ENCODE measurements around the gene MARCO. TPM values are rescaled to one million over a fixed set of nuclear protein-coding genes. Genes with fewer than 3 reads are reported as not detected.

The MARCO gene
- total and polyA plus RNA-seq, 4 donors: 20.3 to 833 (median 163) TPM

DNA sequence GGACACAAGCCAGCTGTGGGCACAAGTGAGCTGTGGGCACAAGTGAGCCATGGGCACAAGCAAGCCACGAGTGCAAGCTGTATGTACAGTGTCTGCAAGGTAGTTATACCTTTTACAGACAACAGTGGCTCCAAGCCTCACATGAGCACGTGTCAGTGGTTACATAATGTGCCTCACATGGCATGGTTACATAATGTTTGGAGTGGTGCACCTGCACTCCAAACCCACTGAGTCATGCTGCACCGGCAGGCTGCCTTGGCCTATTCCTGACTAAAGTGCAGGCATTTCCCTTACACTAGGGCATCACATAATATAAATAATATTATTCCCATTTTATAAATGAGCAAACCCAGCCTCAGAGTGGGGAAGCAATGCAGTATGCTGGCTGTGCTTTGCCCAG lies 62.6 kb downstream of the MARCO start:
- Histone ChIP-seq H3K36me3 (ENCODE audit: control insufficient read depth in 4 of 4, insufficient read depth in 4 of 4, low read length in 4 of 4) (no peaks in the 10 kb centered on the region), H3K4me1 (ENCODE audit: control insufficient read depth in 5 of 5, insufficient read depth in 5 of 5, low read length in 5 of 5) (no peaks in the 10 kb centered on the region), H3K27ac (ENCODE audit: low read depth in 1 of 2, low read length in 1 of 2) (no peak overlapping the region), H3K9ac (ENCODE audit: insufficient read depth in 1 of 2, low read length in 2 of 2) (no peak overlapping the region), H3K4me3 (no peak overlapping the region), H3K9me3 (ENCODE audit: control insufficient read depth in 4 of 4, insufficient read depth in 3 of 4, low read length in 3 of 4) (peaks cover 0 to 11% (median 0%) of the 10 kb centered on the region in 4 donors), H3K27me3 (ENCODE audit: control insufficient read depth in 3 of 3, insufficient read depth in 3 of 3, low read length in 2 of 3) (no peaks in the 10 kb centered on the region)
- TF ChIP-seq, protein P1, sequence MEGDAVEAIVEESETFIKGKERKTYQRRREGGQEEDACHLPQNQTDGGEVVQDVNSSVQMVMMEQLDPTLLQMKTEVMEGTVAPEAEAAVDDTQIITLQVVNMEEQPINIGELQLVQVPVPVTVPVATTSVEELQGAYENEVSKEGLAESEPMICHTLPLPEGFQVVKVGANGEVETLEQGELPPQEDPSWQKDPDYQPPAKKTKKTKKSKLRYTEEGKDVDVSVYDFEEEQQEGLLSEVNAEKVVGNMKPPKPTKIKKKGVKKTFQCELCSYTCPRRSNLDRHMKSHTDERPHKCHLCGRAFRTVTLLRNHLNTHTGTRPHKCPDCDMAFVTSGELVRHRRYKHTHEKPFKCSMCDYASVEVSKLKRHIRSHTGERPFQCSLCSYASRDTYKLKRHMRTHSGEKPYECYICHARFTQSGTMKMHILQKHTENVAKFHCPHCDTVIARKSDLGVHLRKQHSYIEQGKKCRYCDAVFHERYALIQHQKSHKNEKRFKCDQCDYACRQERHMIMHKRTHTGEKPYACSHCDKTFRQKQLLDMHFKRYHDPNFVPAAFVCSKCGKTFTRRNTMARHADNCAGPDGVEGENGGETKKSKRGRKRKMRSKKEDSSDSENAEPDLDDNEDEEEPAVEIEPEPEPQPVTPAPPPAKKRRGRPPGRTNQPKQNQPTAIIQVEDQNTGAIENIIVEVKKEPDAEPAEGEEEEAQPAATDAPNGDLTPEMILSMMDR (IDR thresholded peaks at IDR 0.05; ENCODE audit: control extremely low read depth, extremely low read depth): no peak
- WGBS, 2 donors: 46 to 51% methylated on average over 3 of the region's 3 CpGs
- no peak for DNase-seq
- ATAC-seq (ENCODE audit: insufficient read depth, low FRiP score): no peak

DNA sequence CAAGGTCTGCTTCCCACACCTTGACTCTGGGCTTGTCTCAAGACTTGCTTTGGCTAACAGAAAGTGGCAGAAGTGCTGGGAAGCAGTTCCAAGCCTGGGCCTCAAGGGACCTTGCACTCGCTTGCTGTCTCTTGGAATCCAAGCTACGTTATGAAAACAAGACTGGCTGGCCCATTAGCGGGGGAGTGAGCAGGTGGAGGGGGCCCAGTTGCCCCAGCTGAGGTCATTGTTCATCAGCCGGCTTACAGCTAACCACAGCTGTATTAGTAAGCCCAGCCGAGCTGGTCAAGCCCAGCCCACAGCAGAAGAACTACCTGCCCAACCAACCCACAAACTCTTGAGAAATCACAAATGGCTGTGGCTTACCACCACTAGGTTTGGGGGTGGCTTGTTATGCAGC lies 63.1 kb downstream of the MARCO start:
- Histone ChIP-seq H3K9ac (ENCODE audit: insufficient read depth in 1 of 2, low read length in 2 of 2) (no peak overlapping the region), H3K9me3 (ENCODE audit: control insufficient read depth in 4 of 4, insufficient read depth in 3 of 4, low read length in 3 of 4) (peaks cover 0 to 11% (median 0%) of the 10 kb centered on the region in 4 donors), H3K36me3 (ENCODE audit: control insufficient read depth in 4 of 4, insufficient read depth in 4 of 4, low read length in 4 of 4) (no peaks in the 10 kb centered on the region), H3K4me1 (ENCODE audit: control insufficient read depth in 5 of 5, insufficient read depth in 5 of 5, low read length in 5 of 5) (no peaks in the 10 kb centered on the region), H3K4me3 (no peak overlapping the region), H3K27me3 (ENCODE audit: control insufficient read depth in 3 of 3, insufficient read depth in 3 of 3, low read length in 2 of 3) (peaks cover 0 to 1% (median 0%) of the 10 kb centered on the region in 3 donors), H3K27ac (ENCODE audit: low read depth in 1 of 2, low read length in 1 of 2) (no peak overlapping the region)
- WGBS, 2 donors: 59 to 64% methylated on average over 5 of the region's 5 CpGs
- ATAC-seq (ENCODE audit: insufficient read depth, low FRiP score): no peak
- TF ChIP-seq, protein P1 (IDR thresholded peaks at IDR 0.05; ENCODE audit: control extremely low read depth, extremely low read depth): no peak
- no peak for DNase-seq

DNA sequence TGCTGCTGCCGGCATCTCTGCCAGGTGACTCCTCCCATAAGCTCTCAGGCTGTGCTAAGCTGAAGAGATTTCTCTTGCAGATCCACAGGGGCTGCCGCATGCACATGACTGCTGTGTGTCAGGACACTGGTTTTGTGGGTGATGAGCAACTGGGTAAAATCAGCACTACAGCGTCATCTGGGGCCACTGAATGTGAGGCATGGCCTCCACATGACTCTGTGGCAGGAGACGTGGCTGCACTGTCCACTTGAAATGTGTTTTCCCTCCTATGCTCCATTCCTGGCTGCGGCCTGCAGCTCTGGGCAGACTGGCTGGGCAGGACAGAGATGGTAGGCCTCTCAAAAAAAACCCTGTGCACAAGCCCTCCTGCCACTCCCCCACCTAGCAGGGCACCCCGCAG lies 63.6 kb downstream of the MARCO start:
- Histone ChIP-seq H3K27me3 (ENCODE audit: control insufficient read depth in 3 of 3, insufficient read depth in 3 of 3, low read length in 2 of 3) (peaks cover 0 to 6% (median 0%) of the 10 kb centered on the region in 3 donors), H3K4me1 (ENCODE audit: control insufficient read depth in 5 of 5, insufficient read depth in 5 of 5, low read length in 5 of 5) (no peaks in the 10 kb centered on the region), H3K9me3 (ENCODE audit: control insufficient read depth in 4 of 4, insufficient read depth in 3 of 4, low read length in 3 of 4) (peaks cover 0 to 11% (median 0%) of the 10 kb centered on the region in 4 donors), H3K9ac (ENCODE audit: insufficient read depth in 1 of 2, low read length in 2 of 2) (no peak overlapping the region), H3K36me3 (ENCODE audit: control insufficient read depth in 4 of 4, insufficient read depth in 4 of 4, low read length in 4 of 4) (no peaks in the 10 kb centered on the region), H3K27ac (ENCODE audit: low read depth in 1 of 2, low read length in 1 of 2) (no peak overlapping the region), H3K4me3 (no peak overlapping the region)
- DNase-seq (no peak), ATAC-seq (ENCODE audit: insufficient read depth, low FRiP score) (no peak)
- 84 to 93% methylated on average over 6 of the region's 6 CpGs for WGBS, 2 donors
- TF ChIP-seq, protein P1 (IDR thresholded peaks at IDR 0.05; ENCODE audit: control extremely low read depth, extremely low read depth): no peak

DNA sequence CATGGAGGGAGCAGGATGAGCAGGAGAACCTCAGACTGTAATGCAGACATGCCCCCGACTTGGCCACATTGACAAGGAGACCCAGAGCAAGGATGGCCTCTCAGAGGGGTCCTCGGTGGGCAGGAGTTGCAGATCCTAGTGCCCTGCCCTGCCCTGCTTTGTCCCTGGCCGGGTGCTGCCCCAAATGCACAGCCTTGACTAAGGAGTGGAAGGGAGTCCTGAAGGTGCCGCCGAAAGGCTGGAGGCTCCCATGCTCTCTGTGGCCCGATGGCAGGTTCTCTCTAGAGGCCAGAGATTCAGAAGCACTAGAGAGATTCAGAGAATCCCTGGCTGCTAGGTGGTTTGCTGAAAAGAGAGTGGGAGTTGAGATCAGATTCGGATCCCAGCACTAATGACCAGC lies 64.4 kb downstream of the MARCO start:
- H3K4me1 ChIP-seq (ENCODE audit: control insufficient read depth in 5 of 5, insufficient read depth in 5 of 5, low read length in 5 of 5): no peaks in the 10 kb centered on the region
- H3K4me3 ChIP-seq: no peak overlapping the region
- peaks cover 0 to 13% (median 0%) of the 10 kb centered on the region in 4 donors for H3K9me3 ChIP-seq (ENCODE audit: control insufficient read depth in 4 of 4, insufficient read depth in 3 of 4, low read length in 3 of 4)
- peaks cover 0 to 11% (median 0%) of the 10 kb centered on the region in 3 donors for H3K27me3 ChIP-seq (ENCODE audit: control insufficient read depth in 3 of 3, insufficient read depth in 3 of 3, low read length in 2 of 3)
- no peaks in the 10 kb centered on the region for H3K36me3 ChIP-seq (ENCODE audit: control insufficient read depth in 4 of 4, insufficient read depth in 4 of 4, low read length in 4 of 4)
- no peak for DNase-seq
- H3K9ac ChIP-seq (ENCODE audit: insufficient read depth in 1 of 2, low read length in 2 of 2): no peak overlapping the region
- TF ChIP-seq, protein P1 (IDR thresholded peaks at IDR 0.05; ENCODE audit: control extremely low read depth, extremely low read depth): no peak
- 81% methylated on average over 7 of the region's 7 CpGs for WGBS, 2 donors
- H3K27ac ChIP-seq (ENCODE audit: low read depth in 1 of 2, low read length in 1 of 2): no peak overlapping the region
- ATAC-seq (ENCODE audit: insufficient read depth, low FRiP score): no peak

Measured in lung (tissue), 12 donors.